Adipocyte (in vitro differentiated cells): ENCODE measurements around the gene MYO15A.
A peak's percentile ranks its signal among the peaks of the same experiment; 100 is the strongest.

Experiments used
- DNase-seq: peaks from one replicate; pipeline ENCODE4 v3.0.0-alpha.2; 2015; ENCODE audit warnings: low read depth
- H3K27me3 ChIP-seq: replicated peaks from 2 replicates; pipeline ENCODE4 v1.7.0; 2013; ENCODE audit warnings: mild to moderate bottlenecking, low read length, moderate library complexity; ENCODE audit not compliant: control insufficient read depth, insufficient read depth
- H3K36me3 ChIP-seq: 2 replicates; pipeline ENCODE4 v1.7.0; 2013; ENCODE audit warnings: low read length, mild to moderate bottlenecking, moderate library complexity; ENCODE audit not compliant: control insufficient read depth, insufficient read depth, severe bottlenecking
- H3K4me1 ChIP-seq: 2 replicates; pipeline ENCODE4 v1.7.0; 2013; ENCODE audit warnings: mild to moderate bottlenecking, low read length, moderate library complexity; ENCODE audit not compliant: control insufficient read depth, insufficient read depth
- H3K4me3 ChIP-seq: 2 replicates; pipeline ENCODE4 v1.7.0; 2013; ENCODE audit warnings: mild to moderate bottlenecking, low read length, moderate library complexity
- H3K9ac ChIP-seq: 2 replicates; pipeline ENCODE4 v1.7.0; 2013; ENCODE audit warnings: mild to moderate bottlenecking, low read length, moderate library complexity
- H3K9me3 ChIP-seq: 2 replicates; pipeline ENCODE4 v1.7.0; 2013; ENCODE audit warnings: mild to moderate bottlenecking, low read length, moderate library complexity; ENCODE audit not compliant: control insufficient read depth

The MYO15A gene

GRCh38 chr17:18139092-18139491, 30.5 kb downstream of the MYO15A start:
- Histone ChIP-seq H3K27me3 (peaks cover 12% of the 10 kb centered on the region), H3K9me3 (no peaks in the 10 kb centered on the region), H3K4me3 (no peak overlapping the region), H3K9ac (no peak overlapping the region), H3K36me3 (no peaks in the 10 kb centered on the region), H3K4me1 (no peaks in the 10 kb centered on the region)
- no peak for DNase-seq

GRCh38 chr17:18139498-18139897, 30.9 kb downstream of the MYO15A start:
- Histone ChIP-seq H3K9ac (no peak overlapping the region), H3K4me3 (no peak overlapping the region), H3K9me3 (no peaks in the 10 kb centered on the region), H3K4me1 (no peaks in the 10 kb centered on the region), H3K36me3 (no peaks in the 10 kb centered on the region), H3K27me3 (peaks cover 12% of the 10 kb centered on the region)
- DNase-seq: no peak

- peak; percentile 10 for DNase-seq
- Histone ChIP-seq H3K9ac (no peak overlapping the region), H3K4me3 (no peak overlapping the region), H3K4me1 (no peaks in the 10 kb centered on the region), H3K36me3 (no peaks in the 10 kb centered on the region), H3K9me3 (no peaks in the 10 kb centered on the region), H3K27me3 (peaks cover 12% of the 10 kb centered on the region)
Observed at GRCh38 chr17:18139949-18140348, 31.4 kb downstream of the MYO15A start.

- Histone ChIP-seq H3K9ac (no peak overlapping the region), H3K4me1 (no peaks in the 10 kb centered on the region), H3K36me3 (no peaks in the 10 kb centered on the region), H3K4me3 (no peak overlapping the region), H3K9me3 (no peaks in the 10 kb centered on the region), H3K27me3 (peaks cover 12% of the 10 kb centered on the region)
- no peak for DNase-seq
Observed at GRCh38 chr17:18140648-18141047, 32.1 kb downstream of the MYO15A start.

GRCh38 chr17:18141210-18141803, 32.8 kb downstream of the MYO15A start:
- Histone ChIP-seq H3K4me3 (no peak overlapping the region), H3K9ac (no peak overlapping the region), H3K4me1 (no peaks in the 10 kb centered on the region), H3K9me3 (no peaks in the 10 kb centered on the region), H3K36me3 (no peaks in the 10 kb centered on the region), H3K27me3 (peaks cover 7% of the 10 kb centered on the region)
- peak; percentile 86 for DNase-seq

GRCh38 chr17:18142417-18142816, 33.9 kb downstream of the MYO15A start:
- no peak for DNase-seq
- no peaks in the 10 kb centered on the region for H3K27me3 ChIP-seq
- H3K9ac ChIP-seq: no peak overlapping the region
- no peaks in the 10 kb centered on the region for H3K9me3 ChIP-seq
- no peaks in the 10 kb centered on the region for H3K36me3 ChIP-seq
- H3K4me1 ChIP-seq: no peaks in the 10 kb centered on the region
- H3K4me3 ChIP-seq: no peak overlapping the region

- DNase-seq: peak; percentile 24
- Histone ChIP-seq H3K27me3 (no peaks in the 10 kb centered on the region), H3K9me3 (no peaks in the 10 kb centered on the region), H3K4me3 (no peak overlapping the region), H3K4me1 (no peaks in the 10 kb centered on the region), H3K36me3 (no peaks in the 10 kb centered on the region), H3K9ac (no peak overlapping the region)
Observed at GRCh38 chr17:18143044-18143936, 34.7 kb downstream of the MYO15A start.

- Histone ChIP-seq H3K4me3 (no peak overlapping the region), H3K9ac (no peak overlapping the region), H3K36me3 (no peaks in the 10 kb centered on the region)
Observed at GRCh38 chr17:18144261-18144660, 35.7 kb downstream of the MYO15A start.

GRCh38 chr17:18144855-18145254, 36.3 kb downstream of the MYO15A start:
- no peaks in the 10 kb centered on the region for H3K36me3 ChIP-seq
- no peaks in the 10 kb centered on the region for H3K27me3 ChIP-seq

More at GRCh38 chr17:18144261-18144660, 35.7 kb downstream of the MYO15A start:
- Histone ChIP-seq H3K4me1 (no peaks in the 10 kb centered on the region), H3K9me3 (no peaks in the 10 kb centered on the region), H3K27me3 (no peaks in the 10 kb centered on the region)
- no peak for DNase-seq

GRCh38 chr17:18145811-18146210, 37.3 kb downstream of the MYO15A start:
- H3K36me3 ChIP-seq: no peaks in the 10 kb centered on the region
- H3K27me3 ChIP-seq: no peaks in the 10 kb centered on the region
- H3K4me3 ChIP-seq: no peak overlapping the region
- no peaks in the 10 kb centered on the region for H3K9me3 ChIP-seq
- H3K9ac ChIP-seq: no peak overlapping the region
- no peak for DNase-seq
- H3K4me1 ChIP-seq: no peaks in the 10 kb centered on the region

More at GRCh38 chr17:18144855-18145254, 36.3 kb downstream of the MYO15A start:
- H3K4me1 ChIP-seq: no peaks in the 10 kb centered on the region
- no peak overlapping the region for H3K4me3 ChIP-seq
- no peak for DNase-seq
- H3K9ac ChIP-seq: no peak overlapping the region
- H3K9me3 ChIP-seq: no peaks in the 10 kb centered on the region

GRCh38 chr17:18146259-18146658, 37.7 kb downstream of the MYO15A start:
- H3K36me3 ChIP-seq: no peaks in the 10 kb centered on the region
- no peak overlapping the region for H3K9ac ChIP-seq
- no peak for DNase-seq
- no peaks in the 10 kb centered on the region for H3K9me3 ChIP-seq
- H3K4me1 ChIP-seq: no peaks in the 10 kb centered on the region
- no peak overlapping the region for H3K4me3 ChIP-seq
- no peaks in the 10 kb centered on the region for H3K27me3 ChIP-seq
